IMR-90 (cell line): ENCODE measurements around the gene XRCC4.

ENCODE experiments used
- BHLHE40 ChIP-seq: fragments of 150-350 bp; IDR thresholded peaks from 2 replicates; pipeline ENCODE4 v1.6.1; 2016; ENCODE audit warnings: mild to moderate bottlenecking, low read depth, low read length
- CEBPB ChIP-seq: IDR thresholded peaks from 2 replicates; pipeline ENCODE4 v1.6.1; 2012; ENCODE audit warnings: low read depth, low read length, improper control_type of control experiment
- CHD1 ChIP-seq: IDR thresholded peaks from 2 replicates; pipeline ENCODE4 v1.6.1; 2012; ENCODE audit warnings: low read depth, low read length, improper control_type of control experiment
- CTCF ChIP-seq: conservative IDR thresholded peaks from 2 replicates; pipeline ENCODE4 v1.5.1; 2012; ENCODE audit warnings: mild to moderate bottlenecking, low read depth, low read length, improper control_type of control experiment
- FOS ChIP-seq: fragments of 150-350 bp; IDR thresholded peaks from 2 replicates; pipeline ENCODE4 v1.6.1; 2016; ENCODE audit warnings: low read depth, low read length
- NFE2L2 ChIP-seq: fragments of 150-350 bp; IDR thresholded peaks from 2 replicates; pipeline ENCODE4 v1.6.1; 2016; ENCODE audit warnings: low read depth, mild to moderate bottlenecking, low read length
- POLR2A ChIP-seq: IDR thresholded peaks from 2 replicates; pipeline ENCODE4 v1.6.1; 2012; ENCODE audit warnings: mild to moderate bottlenecking, low read depth, low read length
- RAD21 ChIP-seq: IDR thresholded peaks from 2 replicates; pipeline ENCODE4 v1.6.1; 2012; ENCODE audit warnings: low read length, improper control_type of control experiment
- SMC3 ChIP-seq: fragments of 150-350 bp; IDR thresholded peaks from 2 replicates; pipeline ENCODE4 v1.6.1; 2016; ENCODE audit warnings: low read depth, mild to moderate bottlenecking, antibody characterized with exemption, low read length, moderate library complexity
- USF2 ChIP-seq: fragments of 150-350 bp; IDR thresholded peaks from 2 replicates; pipeline ENCODE4 v1.6.1; 2017; ENCODE audit warnings: mild to moderate bottlenecking, antibody characterized with exemption, low read length, low read depth

GRCh38 chr5:83281176-83281575 is 203.8 kb downstream of the XRCC4 start:
- TF ChIP-seq CTCF: no peak
- TF ChIP-seq CEBPB: no peak
- TF ChIP-seq POLR2A: no peak
- TF ChIP-seq USF2: no peak
- no peak for TF ChIP-seq BHLHE40
- TF ChIP-seq SMC3: no peak
- no peak for TF ChIP-seq RAD21
- TF ChIP-seq CHD1: no peak
- TF ChIP-seq FOS: no peak
- no peak for TF ChIP-seq NFE2L2
